Measurements from ENCODE around the gene KRT24.

KRT24 gene

DNA sequence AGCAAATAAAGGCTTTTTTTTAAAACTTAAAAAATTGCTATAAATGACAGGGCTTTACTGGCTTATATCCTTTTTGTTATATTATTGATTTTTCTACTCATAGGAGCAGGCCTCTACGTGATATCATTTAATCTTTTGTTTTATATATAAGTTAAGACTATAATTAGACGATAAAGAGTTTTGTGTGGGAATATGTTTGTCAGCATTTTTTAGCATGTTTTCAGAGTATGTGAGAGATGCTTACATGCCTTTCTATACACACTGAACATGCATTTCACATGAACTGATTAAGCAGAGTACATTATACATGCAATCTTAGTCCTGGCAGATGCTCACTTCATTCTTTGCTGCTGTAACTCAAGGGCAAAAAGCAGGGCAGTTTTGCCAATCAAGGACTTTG lies 30.9 kb downstream of the KRT24 start:
- Histone ChIP-seq H3K27ac (ENCODE audit: insufficient read depth, low read depth, low read length, poor library complexity, severe bottlenecking) (no peak overlapping the region), H3K4me3 (ENCODE audit: insufficient read depth, low read depth, low read length) (no peak overlapping the region), H3K36me3 (ENCODE audit: control insufficient read depth, insufficient read depth, low read length) (no peaks in the 10 kb centered on the region), H3K4me1 (ENCODE audit: control insufficient read depth, insufficient read depth, low read length) (no peaks in the 10 kb centered on the region), H3K9me3 (ENCODE audit: control insufficient read depth, low read length) (no peaks in the 10 kb centered on the region), H3K27me3 (ENCODE audit: control insufficient read depth, insufficient read depth, low read length, poor library complexity, severe bottlenecking) (no peaks in the 10 kb centered on the region)
- WGBS, 2 experiments: no CpG with 5 or more reads among the region's 2 CpGs

DNA sequence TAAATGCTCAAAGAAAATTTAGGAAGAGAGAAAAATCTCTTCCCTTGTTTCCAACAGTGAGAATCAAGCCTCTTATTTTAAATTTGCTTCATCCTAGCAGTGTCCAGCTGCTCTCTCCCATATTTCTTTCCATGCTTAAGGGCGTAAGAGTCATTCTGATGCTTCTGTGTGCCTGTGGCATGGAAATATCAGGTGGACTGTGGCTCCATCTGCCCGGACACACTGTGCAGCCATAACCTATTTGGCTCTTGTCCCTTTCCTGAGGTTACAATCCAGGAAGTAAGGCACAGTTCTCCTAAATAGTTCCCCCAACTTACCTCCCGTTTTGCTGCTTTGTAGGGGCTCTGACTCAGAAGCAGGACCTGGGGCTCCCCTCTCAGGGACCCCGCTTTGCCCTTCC lies 32.3 kb downstream of the KRT24 start:
- H3K36me3 ChIP-seq (ENCODE audit: control insufficient read depth, insufficient read depth, low read length): no peaks in the 10 kb centered on the region
- WGBS, 2 experiments: 89 to 90% methylated on average over 4 of the region's 4 CpGs
- no peaks in the 10 kb centered on the region for H3K4me1 ChIP-seq (ENCODE audit: control insufficient read depth, insufficient read depth, low read length)
- H3K27me3 ChIP-seq (ENCODE audit: control insufficient read depth, insufficient read depth, low read length, poor library complexity, severe bottlenecking): no peaks in the 10 kb centered on the region
- H3K9me3 ChIP-seq (ENCODE audit: control insufficient read depth, low read length): no peaks in the 10 kb centered on the region
- H3K27ac ChIP-seq (ENCODE audit: insufficient read depth, low read depth, low read length, poor library complexity, severe bottlenecking): no peak overlapping the region
- no peak overlapping the region for H3K4me3 ChIP-seq (ENCODE audit: insufficient read depth, low read depth, low read length)

DNA sequence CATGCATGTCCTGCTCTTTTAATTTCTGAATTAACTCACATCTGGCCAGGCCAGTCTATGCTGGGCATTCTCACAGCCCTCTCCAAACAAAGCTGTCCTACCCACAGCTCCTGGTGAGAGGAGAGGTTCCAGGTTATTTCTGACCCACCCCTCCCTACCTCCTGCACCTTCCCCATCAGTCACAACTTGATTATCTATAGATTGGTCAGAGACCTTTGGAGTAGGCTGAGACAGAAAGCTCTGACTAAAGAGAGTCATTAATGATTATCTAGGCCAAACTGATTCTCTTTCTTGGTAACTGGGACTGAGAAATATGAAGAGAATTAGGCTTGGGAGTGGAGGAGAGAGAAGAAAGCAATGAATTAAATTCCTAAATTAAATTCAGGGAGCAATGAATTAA lies 37.2 kb downstream of the KRT24 start:
- Histone ChIP-seq H3K4me3 (ENCODE audit: insufficient read depth, low read depth, low read length) (no peak overlapping the region), H3K9me3 (ENCODE audit: control insufficient read depth, low read length) (no peaks in the 10 kb centered on the region), H3K27me3 (ENCODE audit: control insufficient read depth, insufficient read depth, low read length, poor library complexity, severe bottlenecking) (peaks cover 3% of the 10 kb centered on the region), H3K36me3 (ENCODE audit: control insufficient read depth, insufficient read depth, low read length) (no peaks in the 10 kb centered on the region), H3K4me1 (ENCODE audit: control insufficient read depth, insufficient read depth, low read length) (no peaks in the 10 kb centered on the region), H3K27ac (ENCODE audit: insufficient read depth, low read depth, low read length, poor library complexity, severe bottlenecking) (no peak overlapping the region)

DNA sequence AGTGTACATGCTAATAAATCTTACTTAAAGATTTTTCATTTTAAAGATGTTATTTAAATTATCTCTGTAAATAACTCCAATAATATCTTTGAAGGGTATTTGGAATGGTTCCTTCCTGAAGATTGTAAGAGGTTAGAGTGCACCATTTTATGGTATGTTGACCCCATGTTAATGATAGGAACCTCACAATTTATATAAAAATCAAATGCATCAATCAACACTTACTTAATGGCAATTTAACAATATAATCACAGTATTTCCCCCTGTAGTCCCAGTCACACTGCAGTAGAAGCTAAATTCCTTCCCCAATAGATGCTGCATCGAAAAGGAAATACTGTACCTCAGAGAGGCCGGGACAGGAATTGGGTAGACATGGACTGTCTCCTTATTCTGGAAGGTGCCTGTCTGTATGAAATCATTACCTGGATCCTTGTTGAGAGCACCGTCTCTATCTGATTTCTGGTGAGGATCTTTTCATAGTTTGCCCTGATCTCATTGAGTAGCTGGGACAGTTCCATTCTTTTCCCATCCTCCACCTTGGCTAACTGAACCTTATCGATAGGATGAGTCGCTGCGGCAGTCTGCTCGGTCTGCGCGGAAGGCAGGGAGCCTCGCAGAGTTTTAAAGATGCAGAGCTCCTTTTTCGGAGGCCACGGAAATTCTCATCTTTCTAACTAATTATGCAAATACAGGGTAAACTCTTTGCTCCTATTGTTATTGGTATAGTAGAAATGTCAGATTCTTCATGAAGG lies 38.8 kb downstream of the KRT24 start, which contains the start of gene KRT222:
Gene KRT222, minus strand, starts transcription at position 596 of the 752 bp plus-strand sequence. Its CDS starts 78 bp downstream, at position 518.
- 15% methylated on average over 10 of the region's 12 CpGs for WGBS, 2 experiments
- H3K36me3 ChIP-seq (ENCODE audit: control insufficient read depth, insufficient read depth, low read length): no peaks in the 10 kb centered on the region
- H3K27ac ChIP-seq (ENCODE audit: insufficient read depth, low read depth, low read length, poor library complexity, severe bottlenecking): no peak within 1 kb of the TSS
- H3K27me3 ChIP-seq (ENCODE audit: control insufficient read depth, insufficient read depth, low read length, poor library complexity, severe bottlenecking): peaks cover 3% of the 10 kb centered on the region
- H3K9me3 ChIP-seq (ENCODE audit: control insufficient read depth, low read length): no peaks in the 10 kb centered on the region
- no peaks in the 10 kb centered on the region for H3K4me1 ChIP-seq (ENCODE audit: control insufficient read depth, insufficient read depth, low read length)
- H3K4me3 ChIP-seq (ENCODE audit: insufficient read depth, low read depth, low read length): peak within 1 kb of the TSS; percentile 8

DNA sequence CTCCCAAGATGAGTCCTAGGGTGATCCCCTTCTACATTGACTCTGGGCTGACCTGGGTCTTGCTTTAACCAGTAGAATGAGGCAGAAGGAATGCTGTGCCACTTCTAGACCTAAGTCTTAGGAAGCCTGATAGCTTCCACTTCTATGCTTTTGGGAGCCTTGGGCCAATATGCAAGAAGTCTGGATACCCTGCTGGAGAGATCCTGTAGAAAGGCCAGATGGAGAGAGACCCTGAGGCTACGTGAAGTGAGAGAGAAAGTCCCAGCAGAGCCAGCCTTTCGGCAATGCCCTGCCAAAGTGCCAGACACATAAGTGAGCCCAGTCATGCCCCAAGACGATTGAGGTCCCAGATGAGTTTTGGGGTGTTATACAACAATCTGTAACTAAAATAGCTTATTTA lies 40.3 kb downstream of the KRT24 start:
- H3K9me3 ChIP-seq (ENCODE audit: control insufficient read depth, low read length): no peaks in the 10 kb centered on the region
- H3K27ac ChIP-seq (ENCODE audit: insufficient read depth, low read depth, low read length, poor library complexity, severe bottlenecking): no peak overlapping the region
- no peaks in the 10 kb centered on the region for H3K4me1 ChIP-seq (ENCODE audit: control insufficient read depth, insufficient read depth, low read length)
- H3K4me3 ChIP-seq (ENCODE audit: insufficient read depth, low read depth, low read length): no peak overlapping the region
- peaks cover 3% of the 10 kb centered on the region for H3K27me3 ChIP-seq (ENCODE audit: control insufficient read depth, insufficient read depth, low read length, poor library complexity, severe bottlenecking)
- 80 to 84% methylated on average over 3 of the region's 3 CpGs for WGBS, 2 experiments
- no peaks in the 10 kb centered on the region for H3K36me3 ChIP-seq (ENCODE audit: control insufficient read depth, insufficient read depth, low read length)

DNA sequence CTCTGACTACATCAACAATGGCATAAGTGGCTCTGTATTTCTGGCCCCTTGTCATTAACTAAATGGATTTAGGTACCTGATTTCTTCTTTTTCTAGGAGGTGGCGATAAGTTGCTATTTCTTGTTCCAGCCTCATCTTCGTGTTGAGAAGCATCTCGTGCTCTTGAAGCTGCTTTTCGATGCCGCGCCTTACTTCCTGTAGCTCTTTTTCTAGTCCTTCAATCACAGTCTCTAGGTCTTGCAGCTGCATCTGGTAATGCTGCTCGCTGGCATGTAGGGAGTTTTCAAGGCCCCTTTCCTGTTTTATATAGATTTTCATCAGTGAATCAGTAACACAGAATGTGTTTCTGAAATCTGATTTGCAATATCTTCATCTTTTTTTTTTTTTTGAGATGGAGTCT lies 43.6 kb downstream of the KRT24 start:
- H3K27me3 ChIP-seq (ENCODE audit: control insufficient read depth, insufficient read depth, low read length, poor library complexity, severe bottlenecking): peaks cover under 1% of the 10 kb centered on the region
- no peaks in the 10 kb centered on the region for H3K36me3 ChIP-seq (ENCODE audit: control insufficient read depth, insufficient read depth, low read length)
- H3K9me3 ChIP-seq (ENCODE audit: control insufficient read depth, low read length): no peaks in the 10 kb centered on the region
- H3K27ac ChIP-seq (ENCODE audit: insufficient read depth, low read depth, low read length, poor library complexity, severe bottlenecking): no peak overlapping the region
- no peak overlapping the region for H3K4me3 ChIP-seq (ENCODE audit: insufficient read depth, low read depth, low read length)
- 94 to 95% methylated on average over 6 to 7 of the region's 7 CpGs for WGBS, 2 experiments
- H3K4me1 ChIP-seq (ENCODE audit: control insufficient read depth, insufficient read depth, low read length): no peaks in the 10 kb centered on the region

DNA sequence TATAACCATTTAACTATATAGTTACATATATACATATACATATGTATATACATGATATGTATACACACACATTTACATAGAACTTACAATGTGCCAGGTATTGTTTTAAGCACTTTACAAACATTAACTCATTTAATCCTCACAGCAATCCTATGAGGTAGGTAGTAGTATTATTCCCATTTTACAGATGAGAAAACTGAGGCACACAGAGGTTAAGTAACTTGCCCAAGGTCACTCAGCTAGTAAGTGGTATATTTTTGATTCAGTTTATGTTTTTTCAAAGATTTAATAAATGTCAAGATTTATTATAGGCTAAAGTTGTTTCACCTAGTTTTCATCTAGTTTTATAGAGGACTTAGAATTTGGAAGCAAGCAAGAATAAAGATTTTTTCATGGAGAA lies 45.2 kb downstream of the KRT24 start:
- H3K27me3 ChIP-seq (ENCODE audit: control insufficient read depth, insufficient read depth, low read length, poor library complexity, severe bottlenecking): no peaks in the 10 kb centered on the region
- H3K4me1 ChIP-seq (ENCODE audit: control insufficient read depth, insufficient read depth, low read length): no peaks in the 10 kb centered on the region
- H3K4me3 ChIP-seq (ENCODE audit: insufficient read depth, low read depth, low read length): no peak overlapping the region
- no peaks in the 10 kb centered on the region for H3K36me3 ChIP-seq (ENCODE audit: control insufficient read depth, insufficient read depth, low read length)
- no peaks in the 10 kb centered on the region for H3K9me3 ChIP-seq (ENCODE audit: control insufficient read depth, low read length)
- no peak overlapping the region for H3K27ac ChIP-seq (ENCODE audit: insufficient read depth, low read depth, low read length, poor library complexity, severe bottlenecking)

DNA sequence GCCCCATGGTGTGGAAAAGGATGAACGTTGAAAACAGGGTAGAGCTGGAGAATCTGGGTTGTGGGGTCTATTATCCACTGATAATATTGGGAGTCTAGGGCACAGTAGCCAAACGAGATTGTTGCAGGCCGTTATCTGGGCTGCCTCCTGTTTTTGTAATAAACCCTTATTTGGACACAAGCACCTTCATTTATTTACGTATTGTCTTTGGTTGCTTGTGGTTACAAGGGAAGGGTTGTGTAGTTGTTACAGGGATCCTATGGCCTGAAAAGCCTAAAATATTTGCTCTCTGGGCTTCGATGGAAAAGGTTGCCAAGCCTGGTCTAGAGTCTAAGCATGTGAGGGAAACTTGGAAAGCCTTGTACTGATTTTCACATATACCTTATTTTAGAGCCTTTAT lies 51.6 kb downstream of the KRT24 start:
- Histone ChIP-seq H3K4me1 (ENCODE audit: control insufficient read depth, insufficient read depth, low read length) (no peaks in the 10 kb centered on the region), H3K4me3 (ENCODE audit: insufficient read depth, low read depth, low read length) (no peak overlapping the region), H3K9me3 (ENCODE audit: control insufficient read depth, low read length) (no peaks in the 10 kb centered on the region), H3K27ac (ENCODE audit: insufficient read depth, low read depth, low read length, poor library complexity, severe bottlenecking) (no peak overlapping the region), H3K36me3 (ENCODE audit: control insufficient read depth, insufficient read depth, low read length) (no peaks in the 10 kb centered on the region), H3K27me3 (ENCODE audit: control insufficient read depth, insufficient read depth, low read length, poor library complexity, severe bottlenecking) (no peaks in the 10 kb centered on the region)
- WGBS, 2 experiments: 89 to 92% methylated on average over 5 of the region's 5 CpGs

DNA sequence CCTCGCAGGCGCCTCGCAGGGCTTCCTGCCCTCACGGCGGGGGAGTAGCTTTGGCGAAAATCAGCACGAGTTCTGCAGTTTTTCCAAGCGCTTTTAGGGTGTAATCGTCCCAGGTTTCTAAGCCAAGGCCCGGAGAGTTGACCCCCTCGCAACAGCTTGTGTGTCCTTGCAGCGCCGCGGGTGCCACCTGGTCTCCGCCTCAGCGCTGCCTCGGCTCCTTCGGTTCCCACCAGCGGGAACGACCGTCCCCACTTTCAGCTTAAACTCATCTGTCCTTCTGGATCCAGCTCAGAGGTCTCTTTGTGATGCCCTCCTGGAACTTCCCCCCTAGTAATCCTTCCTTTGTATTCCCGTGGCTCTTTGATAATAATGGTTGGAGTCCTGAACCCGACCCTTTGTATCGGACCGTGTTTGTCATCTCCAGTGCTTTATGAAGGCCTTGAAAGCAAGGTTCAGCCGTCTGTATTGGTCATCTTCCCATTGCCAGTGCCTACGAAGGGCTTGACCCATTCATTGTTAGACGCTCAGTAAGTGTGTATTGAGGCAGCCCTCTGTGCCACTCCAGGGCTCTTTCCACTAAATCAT lies 55.1 kb downstream of the KRT24 start:
- no peaks in the 10 kb centered on the region for H3K9me3 ChIP-seq (ENCODE audit: control insufficient read depth, low read length)
- peak overlapping the region; percentile 99 for H3K27ac ChIP-seq (ENCODE audit: insufficient read depth, low read depth, low read length, poor library complexity, severe bottlenecking)
- H3K36me3 ChIP-seq (ENCODE audit: control insufficient read depth, insufficient read depth, low read length): peaks cover 8% of the 10 kb centered on the region
- peak overlapping the region; percentile 89 for H3K4me3 ChIP-seq (ENCODE audit: insufficient read depth, low read depth, low read length)
- WGBS, 2 experiments: 4 to 5% methylated on average over 28 of the region's 28 CpGs
- H3K4me1 ChIP-seq (ENCODE audit: control insufficient read depth, insufficient read depth, low read length): peaks cover 7% of the 10 kb centered on the region
- H3K27me3 ChIP-seq (ENCODE audit: control insufficient read depth, insufficient read depth, low read length, poor library complexity, severe bottlenecking): no peaks in the 10 kb centered on the region
